GM21737 (cell line): Measurements from ENCODE around the gene GPR137.

Experiments
- ATAC-seq: cut with Tn5 transposase; IDR thresholded peaks from one replicate; pipeline ENCODE4 v1.9.1; 2021; ENCODE audit warnings: mild to moderate bottlenecking, moderate library complexity; ENCODE audit not compliant: unreplicated experiment

Gene GPR137

DNA sequence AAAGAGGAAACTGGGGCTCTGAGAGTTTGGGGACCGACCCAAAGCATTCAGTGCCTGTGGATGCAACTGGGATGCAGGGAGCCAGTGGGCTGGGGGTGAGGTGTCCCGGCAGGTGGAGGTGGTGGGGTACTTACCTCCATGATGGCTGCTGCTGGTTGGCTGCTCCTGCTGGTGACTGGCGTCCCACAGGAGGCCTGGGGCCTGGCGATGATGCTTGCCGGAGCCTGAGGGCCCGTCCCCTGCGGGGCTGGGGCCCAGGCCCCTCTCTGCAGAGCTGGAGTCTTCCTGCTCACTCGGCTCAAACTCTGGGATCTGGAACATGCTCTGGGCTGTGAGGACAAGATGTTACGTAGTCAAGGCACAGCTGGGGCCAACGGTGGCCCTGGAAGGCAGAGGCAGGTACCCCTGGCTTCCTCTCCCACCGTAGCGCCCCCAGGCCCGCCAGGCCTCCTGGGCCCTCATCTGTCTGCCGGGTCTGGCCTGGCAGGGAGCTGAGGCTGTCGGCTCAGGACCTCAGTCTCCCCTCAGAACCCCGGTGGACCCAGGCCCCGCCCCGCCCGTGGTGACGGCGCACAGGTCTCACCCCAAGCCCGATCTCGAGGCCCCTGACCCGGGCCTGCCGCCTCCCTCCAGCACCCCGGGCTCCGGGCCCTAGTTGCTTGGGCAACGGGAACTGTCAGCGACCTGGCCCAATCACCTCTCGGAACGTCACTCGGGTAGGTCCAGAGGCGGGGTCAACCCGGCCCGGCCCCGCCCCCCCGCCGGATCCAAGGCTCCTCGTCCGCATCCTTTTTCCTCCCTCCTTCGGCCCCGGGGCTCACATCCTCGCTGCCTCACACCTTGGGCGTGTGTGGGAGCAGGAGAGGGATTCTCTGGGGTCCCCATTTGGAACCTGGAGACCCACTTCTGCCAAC is 1.3 kb upstream of the GPR137 start, which contains the start of gene BAD:
TSS of gene BAD (minus strand) at position 618 of the 914 bp plus-strand sequence. CDS start at position 321, 297 bp downstream.
- ATAC-seq: peak; percentile 65

DNA sequence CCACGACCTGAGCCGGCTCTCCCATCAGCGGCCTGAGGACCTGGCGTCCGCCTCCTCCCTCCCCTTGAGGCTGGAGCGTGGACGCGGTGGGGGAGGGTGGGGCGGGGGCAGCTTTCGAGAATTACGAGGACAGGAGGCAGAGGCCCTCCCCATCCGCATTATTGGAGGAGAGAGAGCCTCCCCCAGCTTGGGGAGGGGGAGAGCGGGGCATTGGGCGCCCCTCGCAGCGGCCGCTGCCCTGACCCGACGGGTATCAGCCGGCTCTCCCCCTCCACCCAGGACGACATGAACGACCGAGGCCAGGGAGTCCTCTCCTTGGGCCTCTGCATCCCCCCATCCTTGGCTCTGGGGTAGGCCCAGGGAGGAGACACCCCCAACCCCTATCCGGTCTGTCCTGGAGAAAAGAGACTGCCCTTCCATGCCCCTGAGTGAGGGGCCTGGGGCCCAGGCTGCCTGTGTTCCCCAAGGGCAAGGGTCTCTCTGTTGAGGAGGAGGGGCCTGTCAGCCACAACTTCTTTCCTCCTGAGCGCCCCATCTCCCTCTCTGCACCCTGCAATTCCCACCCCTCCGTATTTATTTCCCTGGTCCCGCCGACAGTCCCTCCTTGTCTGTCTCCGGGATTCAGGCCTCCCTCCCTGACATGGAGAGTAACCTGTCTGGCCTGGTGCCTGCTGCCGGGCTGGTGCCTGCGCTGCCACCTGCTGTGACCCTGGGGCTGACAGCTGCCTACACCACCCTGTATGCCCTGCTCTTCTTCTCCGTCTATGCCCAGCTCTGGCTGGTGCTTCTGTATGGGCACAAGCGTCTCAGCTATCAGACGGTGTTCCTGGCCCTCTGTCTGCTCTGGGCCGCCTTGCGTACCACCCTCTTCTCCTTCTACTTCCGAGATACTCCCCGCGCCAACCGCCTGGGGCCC is 495 bp downstream of the GPR137 start:
- ATAC-seq: no peak

DNA sequence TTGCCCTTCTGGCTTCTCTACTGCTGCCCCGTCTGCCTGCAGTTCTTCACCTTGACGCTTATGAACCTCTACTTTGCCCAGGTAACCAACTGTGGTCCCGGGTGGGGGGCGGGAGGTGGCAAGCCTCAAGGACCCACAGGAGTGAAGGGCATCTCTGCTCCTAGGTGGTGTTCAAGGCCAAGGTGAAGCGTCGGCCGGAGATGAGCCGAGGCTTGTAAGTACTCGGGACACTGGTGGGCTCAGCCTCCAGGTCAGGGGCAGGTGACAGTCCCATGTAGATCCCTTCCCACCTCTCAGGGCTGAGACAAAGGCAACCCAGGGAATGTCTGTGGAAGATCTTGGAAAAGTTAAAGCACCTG is 1.1 kb downstream of the GPR137 start:
- no peak for ATAC-seq

DNA sequence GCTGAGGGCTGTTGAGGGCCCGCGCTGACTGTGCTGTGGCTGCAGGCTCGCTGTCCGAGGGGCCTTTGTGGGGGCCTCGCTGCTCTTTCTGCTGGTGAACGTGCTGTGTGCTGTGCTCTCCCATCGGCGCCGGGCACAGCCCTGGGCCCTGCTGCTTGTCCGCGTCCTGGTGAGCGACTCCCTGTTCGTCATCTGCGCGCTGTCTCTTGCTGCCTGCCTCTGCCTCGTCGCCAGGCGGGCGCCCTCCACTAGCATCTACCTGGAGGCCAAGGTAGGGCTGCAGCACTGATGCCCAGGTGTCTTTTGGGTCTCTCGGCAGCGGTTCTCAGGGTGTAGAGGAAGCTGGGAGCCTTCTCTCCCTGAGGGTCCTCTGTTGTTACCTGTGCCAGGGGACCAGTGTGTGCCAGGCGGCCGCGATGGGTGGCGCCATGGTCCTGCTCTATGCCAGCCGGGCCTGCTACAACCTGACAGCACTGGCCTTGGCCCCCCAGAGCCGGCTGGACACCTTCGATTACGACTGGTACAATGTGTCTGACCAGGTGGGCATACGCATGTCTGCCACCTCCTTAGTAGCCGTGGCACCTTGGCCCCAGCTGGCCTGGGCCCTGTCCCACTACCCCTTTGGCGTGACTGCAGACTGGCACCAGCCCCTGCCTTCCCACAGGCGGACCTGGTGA is 2.2 kb downstream of the GPR137 start:
- ATAC-seq: no peak

DNA sequence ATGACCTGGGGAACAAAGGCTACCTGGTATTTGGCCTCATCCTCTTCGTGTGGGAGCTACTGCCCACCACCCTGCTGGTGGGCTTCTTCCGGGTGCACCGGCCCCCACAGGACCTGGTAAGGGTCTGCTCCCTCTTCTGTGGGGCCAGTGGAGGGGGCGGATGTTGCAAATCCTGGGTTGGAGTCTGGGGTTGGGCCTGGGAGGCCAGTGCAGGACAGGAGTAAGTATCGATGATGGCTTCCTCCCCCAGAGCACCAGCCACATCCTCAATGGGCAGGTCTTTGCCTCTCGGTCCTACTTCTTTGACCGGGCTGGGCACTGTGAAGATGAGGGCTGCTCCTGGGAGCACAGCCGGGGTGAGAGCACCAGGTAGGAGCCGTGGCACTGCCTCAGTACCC is 2.7 kb downstream of the GPR137 start:
- ATAC-seq: no peak

DNA sequence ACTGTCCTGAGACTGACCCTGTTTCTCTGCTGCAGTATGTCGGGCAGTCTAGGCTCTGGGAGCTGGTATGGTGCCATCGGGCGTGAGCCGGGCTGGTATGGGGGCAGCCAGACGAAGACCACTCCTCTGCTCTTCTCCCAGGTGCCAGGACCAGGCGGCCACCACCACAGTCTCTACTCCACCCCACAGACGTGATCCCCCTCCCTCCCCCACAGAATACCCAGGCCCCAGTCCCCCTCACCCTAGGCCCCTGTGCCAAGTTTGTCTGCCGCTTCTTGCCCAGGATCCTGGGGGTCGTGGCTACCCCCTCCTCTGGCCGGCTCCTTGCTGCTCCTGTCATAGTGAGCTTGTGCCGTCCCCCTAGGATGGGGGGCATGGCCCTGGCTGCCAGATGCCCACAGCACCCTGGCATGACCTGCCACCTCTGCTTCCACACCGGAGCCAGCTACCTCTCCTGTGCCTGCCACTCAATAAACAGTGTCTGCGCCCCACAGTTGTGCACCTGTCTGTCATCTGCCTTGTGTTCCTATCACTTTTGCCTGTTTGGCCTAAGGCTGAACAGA is 3.4 kb downstream of the GPR137 start:
- no peak for ATAC-seq

DNA sequence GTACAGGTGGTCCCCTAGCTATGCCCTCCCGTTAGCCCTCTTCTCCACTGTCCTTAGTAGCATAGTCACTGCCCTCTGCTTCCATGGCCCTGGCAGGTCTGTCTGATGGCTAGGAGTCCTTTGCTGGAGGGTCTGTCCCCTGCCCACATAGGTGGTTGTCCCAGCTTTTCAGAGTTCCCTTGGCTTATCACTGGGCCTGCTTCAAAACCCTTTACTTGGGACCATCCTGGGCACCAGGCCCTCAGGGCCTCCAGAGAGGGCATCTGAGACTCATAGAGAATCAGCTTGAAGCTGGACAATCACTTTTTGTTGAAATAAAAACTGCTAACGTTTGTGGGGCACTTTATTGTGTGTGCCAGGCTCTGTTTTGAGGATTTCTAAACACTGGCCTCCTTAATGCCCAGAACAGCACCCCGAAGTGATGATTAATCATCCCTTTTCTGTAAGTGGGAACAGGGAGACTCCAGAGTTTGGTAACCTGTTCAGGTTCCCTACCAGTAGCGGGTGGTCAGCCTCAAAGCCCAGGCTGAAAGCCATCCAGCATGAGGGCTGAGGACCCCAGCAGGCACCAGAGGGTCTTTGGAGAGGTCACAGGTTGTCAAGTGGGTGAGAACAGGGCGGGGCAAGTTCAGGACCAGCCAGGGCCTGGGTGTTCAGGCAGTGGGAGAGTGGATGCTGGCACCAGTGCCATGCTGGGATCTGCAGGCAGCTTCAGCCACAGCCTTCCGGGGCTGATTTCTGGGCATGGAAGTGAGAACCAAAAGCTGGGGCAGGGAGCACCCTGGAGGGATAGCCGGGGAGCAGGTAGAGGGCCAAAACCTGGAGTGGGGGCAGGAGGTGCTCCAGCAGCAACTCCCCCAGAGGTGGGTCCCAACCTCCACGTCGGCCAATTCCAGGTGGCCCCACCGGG is 5.0 kb downstream of the GPR137 start:
- no peak for ATAC-seq

DNA sequence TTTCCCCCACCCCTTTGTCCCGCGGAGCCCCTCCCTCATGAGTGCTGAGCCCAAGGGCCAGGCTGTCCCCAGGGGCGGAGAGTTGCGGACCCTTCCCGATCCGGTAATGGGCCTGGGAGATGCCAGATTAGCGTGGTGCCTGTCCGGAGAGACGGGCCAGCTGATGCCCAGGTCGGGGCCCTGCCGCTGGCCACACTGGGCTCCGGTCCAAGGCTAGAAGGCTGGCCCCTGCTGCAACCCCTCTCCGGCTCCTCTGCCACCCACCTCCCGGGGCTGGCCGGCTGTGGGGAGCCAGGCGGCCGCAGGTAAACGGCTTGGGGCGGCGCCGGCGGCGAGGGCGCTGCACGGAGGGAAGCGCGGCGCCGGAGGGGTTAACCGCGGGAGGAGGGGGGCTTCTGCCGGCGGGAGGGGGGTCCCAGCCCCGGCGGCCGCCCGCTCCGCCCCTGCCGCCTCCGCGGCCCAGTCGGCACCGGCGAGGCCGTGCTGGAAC is 5.7 kb downstream of the GPR137 start, which contains the start of gene KCNK4:
TSS of gene KCNK4 (plus strand) at position 41 of the 490 bp plus-strand sequence. CDS start 1,717 bp downstream, outside the sequence.
- no peak for ATAC-seq

DNA sequence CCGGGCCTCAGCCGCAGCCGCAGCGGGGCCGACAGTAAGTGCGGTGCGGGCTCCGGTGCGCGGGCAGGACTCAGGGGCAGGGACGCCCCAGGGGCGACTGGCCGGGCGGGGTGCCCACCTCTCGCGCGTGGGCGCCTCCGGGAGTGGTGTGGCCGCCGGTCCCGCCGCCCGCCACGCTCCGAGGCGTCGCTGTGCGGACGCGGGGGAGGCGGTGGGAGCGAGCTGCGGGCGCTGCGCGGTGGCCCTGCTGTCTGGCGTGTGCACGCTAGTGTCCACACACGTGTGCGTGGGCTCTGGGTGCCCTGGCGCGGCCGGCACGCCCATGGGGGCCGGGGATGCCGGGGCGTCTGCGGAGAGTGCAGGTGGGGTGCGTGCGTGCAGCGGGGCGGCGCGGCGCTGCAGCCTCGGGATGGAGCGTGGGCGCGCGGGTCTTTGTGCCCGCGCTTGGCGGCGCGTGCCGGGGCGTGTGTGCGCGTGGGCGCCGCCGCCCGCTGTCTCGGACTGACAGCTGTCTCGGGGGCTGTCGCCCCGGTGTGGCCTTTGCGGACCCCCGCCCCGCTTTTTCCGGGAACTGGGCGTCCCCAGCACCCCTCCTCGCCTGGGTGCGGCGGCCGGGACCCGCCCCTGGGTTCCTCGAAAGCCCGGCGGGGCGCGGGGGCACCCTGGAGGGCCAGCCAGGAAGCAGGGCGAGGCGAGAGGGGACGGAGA is 6.3 kb downstream of the GPR137 start:
- no peak for ATAC-seq

DNA sequence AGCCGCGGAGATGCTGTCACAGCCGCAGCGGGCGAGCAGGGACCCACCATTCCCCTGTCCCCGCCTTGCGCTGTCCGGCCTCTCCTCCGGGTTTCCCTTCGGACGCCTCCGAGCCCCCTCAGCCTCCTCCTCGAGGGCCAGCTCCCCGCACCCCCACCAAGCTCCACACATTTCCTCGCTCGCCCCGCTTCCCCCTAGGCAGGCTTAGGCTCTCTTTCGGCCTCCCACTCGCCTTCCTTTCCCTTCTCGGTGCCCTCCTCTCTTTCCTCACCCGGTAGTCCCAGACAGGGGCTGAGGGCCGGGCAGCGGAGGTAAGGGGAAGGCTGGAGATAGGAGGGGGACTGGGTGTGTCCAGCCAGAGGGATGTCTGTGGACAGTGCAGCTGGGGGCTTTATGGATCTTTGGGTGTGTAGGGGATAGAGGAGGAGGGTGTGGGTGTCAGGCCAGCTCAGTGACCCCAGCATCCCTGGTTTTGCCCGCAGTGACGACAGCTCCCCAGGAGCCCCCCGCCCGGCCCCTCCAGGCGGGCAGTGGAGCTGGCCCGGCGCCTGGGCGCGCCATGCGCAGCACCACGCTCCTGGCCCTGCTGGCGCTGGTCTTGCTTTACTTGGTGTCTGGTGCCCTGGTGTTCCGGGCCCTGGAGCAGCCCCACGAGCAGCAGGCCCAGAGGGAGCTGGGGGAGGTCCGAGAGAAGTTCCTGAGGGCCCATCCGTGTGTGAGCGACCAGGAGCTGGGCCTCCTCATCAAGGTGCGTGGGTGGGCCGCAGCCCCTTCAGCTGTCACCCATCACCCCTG is 7.0 kb downstream of the GPR137 start:
- no peak for ATAC-seq

DNA sequence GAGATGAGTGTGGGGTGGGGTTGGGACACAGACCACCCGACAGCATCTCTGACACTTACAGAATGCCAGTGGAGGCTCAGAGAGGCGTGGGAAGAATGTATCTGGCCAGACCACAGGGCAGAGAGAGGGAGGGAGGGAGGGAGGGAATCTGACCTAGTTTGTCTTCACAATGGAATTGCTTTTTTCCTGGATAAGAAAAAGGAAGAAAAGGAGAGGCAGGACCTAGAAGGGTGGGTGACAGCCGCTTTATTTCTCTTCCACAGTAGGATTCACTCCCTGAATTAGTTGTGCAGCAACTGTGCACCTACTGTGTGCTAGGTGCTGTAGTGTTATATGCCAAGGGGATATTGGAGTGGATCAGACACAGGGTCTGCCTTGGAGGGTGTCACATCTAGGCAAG is 9.1 kb downstream of the GPR137 start:
- ATAC-seq: no peak

DNA sequence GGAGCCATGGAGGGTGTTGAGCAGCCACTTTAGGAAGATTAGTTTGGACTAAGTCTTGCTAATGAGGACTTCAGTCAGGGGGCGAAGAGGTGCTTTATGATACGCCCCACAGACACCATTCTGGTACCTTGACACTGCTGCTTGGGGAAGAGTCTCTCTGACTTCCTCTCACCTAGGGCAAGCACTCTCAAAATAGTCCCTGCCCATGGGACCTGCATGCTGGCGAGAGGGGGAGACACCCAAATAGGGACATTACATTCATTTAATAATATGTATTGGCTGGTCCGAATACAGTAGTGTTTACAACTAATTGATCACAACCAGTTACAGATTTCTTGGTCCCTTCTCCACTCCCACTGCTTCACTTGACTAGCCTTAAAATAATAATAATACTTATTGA is 10.1 kb downstream of the GPR137 start:
- no peak for ATAC-seq

DNA sequence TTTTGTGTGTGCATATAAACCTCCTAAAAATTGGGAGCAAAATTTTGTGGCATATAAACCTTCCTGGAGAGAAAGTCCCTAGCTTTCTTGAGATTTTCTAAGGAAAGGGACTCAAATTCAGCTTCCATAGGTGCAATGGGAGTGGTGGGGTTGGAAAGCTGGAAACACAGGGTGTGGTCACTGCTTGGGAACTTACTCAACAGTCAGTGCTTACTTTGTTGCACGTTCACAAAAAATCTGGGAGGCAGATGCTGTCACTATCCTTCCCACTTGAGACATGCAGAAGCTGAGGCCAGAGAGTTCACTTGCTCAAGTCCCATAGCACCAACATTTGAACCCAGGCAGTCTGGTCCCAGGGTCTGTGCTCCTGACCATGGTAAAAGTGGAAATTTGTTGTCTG is 10.6 kb downstream of the GPR137 start:
- no peak for ATAC-seq

DNA sequence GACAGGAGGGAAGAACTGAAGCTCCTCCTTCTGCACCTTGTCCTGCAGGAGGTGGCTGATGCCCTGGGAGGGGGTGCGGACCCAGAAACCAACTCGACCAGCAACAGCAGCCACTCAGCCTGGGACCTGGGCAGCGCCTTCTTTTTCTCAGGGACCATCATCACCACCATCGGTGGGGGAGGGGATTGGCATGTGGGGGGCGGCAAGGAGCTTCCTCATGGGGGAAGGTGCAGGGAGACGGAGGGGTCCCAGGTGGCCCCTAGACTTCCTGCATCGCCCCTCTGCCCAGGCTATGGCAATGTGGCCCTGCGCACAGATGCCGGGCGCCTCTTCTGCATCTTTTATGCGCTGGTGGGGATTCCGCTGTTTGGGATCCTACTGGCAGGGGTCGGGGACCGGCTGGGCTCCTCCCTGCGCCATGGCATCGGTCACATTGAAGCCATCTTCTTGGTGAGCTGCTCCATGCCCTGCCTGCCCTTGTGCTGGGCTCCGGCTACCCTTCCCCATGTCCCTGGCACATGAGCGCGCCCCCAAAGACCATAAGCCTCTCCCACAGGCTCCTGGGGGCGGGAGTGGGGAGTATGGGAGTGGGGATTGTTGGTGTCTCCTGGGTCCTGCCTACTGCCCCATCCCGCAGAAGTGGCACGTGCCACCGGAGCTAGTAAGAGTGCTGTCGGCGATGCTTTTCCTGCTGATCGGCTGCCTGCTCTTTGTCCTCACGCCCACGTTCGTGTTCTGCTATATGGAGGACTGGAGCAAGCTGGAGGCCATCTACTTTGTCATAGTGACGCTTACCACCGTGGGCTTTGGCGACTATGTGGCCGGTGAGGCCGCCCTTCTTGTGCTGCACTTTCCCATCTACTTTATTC is 11.4 kb downstream of the GPR137 start:
- no peak for ATAC-seq

DNA sequence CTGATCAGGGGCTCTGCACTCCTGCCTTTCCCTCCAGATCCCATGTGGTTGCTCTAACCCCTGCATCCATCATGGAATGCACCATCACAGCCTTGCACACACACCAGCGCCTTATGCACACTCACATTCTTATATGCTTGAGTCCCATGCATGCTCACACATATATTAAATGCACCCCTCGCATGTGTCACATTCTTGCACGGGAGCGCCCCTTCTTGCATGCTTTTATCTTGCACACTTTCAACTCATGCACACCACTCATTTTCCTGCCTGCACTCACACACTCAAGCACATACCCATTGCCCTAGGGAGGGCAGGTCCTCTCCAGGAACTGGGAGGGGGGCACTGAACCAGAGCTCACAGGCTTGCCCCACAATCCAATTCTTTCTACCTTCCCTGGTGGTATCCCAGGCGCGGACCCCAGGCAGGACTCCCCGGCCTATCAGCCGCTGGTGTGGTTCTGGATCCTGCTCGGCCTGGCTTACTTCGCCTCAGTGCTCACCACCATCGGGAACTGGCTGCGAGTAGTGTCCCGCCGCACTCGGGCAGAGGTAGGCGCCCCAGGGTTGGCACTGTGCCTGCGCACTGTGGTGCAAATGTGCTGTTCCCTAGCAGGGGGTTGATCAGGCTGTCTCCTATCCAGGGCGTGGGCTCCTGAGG is 12.2 kb downstream of the GPR137 start:
- no peak for ATAC-seq

DNA sequence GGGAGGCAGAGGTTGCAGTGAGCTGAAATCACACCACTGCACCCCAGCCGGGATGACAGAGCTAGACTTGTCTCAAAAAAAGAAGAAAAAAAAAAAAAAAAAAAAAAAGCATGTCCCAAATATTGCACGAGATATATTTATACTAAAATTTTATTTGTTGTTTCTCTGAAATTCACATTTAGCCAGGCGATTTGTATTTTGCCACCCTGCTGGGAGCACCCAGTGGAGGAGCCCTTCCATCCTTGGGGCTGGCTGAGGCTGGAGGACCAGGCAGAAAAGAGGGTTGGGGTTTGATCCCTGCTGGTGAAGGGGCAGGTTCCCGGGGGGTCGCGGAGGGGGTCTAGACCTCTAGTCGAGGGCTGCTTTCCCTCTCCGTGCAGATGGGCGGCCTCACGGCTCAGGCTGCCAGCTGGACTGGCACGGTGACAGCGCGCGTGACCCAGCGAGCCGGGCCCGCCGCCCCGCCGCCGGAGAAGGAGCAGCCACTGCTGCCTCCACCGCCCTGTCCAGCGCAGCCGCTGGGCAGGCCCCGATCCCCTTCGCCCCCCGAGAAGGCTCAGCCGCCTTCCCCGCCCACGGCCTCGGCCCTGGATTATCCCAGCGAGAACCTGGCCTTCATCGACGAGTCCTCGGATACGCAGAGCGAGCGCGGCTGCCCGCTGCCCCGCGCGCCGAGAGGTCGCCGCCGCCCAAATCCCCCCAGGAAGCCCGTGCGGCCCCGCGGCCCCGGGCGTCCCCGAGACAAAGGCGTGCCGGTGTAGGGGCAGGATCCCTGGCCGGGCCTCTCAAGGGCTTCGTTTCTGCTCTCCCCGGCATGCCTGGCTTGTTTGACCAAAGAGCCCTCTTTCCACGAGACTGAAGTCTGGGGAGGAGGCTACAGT is 13.6 kb downstream of the GPR137 start:
- ATAC-seq: no peak
